Measurements from ENCODE around the gene SENP5.

- no peak for TF ChIP-seq CTCF (IDR thresholded peaks at IDR 0.05; ENCODE audit: insufficient read depth, low read length, poor library complexity, severe bottlenecking)
- no peak for TF ChIP-seq EZH2phosphoT487 (conservative IDR thresholded peaks at IDR 0.05; ENCODE audit: low read length)
Measured at GRCh38 chr3:196965804-196966173, 98.1 kb downstream of the SENP5 start.

All from SU-DHL-6 (cell line).